VCaP (cell line): ENCODE data around the gene SLC25A46.

Experiments used
- H3K27ac ChIP-seq: fragments of 450-650 bp; 2 replicates; pipeline ENCODE4 v1.5.1; 2017
- CTCF ChIP-seq: fragments of 450-650 bp; conservative IDR thresholded peaks from 2 replicates; pipeline ENCODE4 v1.5.1; 2017; ENCODE audit warnings: mild to moderate bottlenecking, moderate library complexity

Gene SLC25A46

GRCh38 chr5:110736753-110737152 is 2.1 kb upstream of the SLC25A46 start:
- H3K27ac ChIP-seq, result no peak overlapping the region
- no peak for TF ChIP-seq CTCF

GRCh38 chr5:110738503-110738811 is 350 bp upstream of the SLC25A46 start:
- no peak for TF ChIP-seq CTCF
- H3K27ac ChIP-seq, result peak overlapping the region; percentile 73

GRCh38 chr5:110751902-110752762 is 13.3 kb downstream of the SLC25A46 start:
- no peak for TF ChIP-seq CTCF
- H3K27ac ChIP-seq, result no peak overlapping the region

- TF ChIP-seq CTCF, result no peak
- H3K27ac ChIP-seq, result no peak overlapping the region
Measured at GRCh38 chr5:110752953-110753352, 14.1 kb downstream of the SLC25A46 start.

- no peak for TF ChIP-seq CTCF
- H3K27ac ChIP-seq, result no peak overlapping the region
Measured at GRCh38 chr5:110753600-110753999, 14.8 kb downstream of the SLC25A46 start.

GRCh38 chr5:110754181-110754580 is 15.4 kb downstream of the SLC25A46 start:
- no peak overlapping the region for H3K27ac ChIP-seq
- TF ChIP-seq CTCF, result no peak

- no peak overlapping the region for H3K27ac ChIP-seq
- peak; percentile 71 for TF ChIP-seq CTCF
Measured at GRCh38 chr5:110757118-110757729, 18.4 kb downstream of the SLC25A46 start.
